Astrocyte of the spinal cord (primary cell): ENCODE data around the gene ZNF442.
"Not testable (repeated sequence)": the region's sequence is repeated elsewhere in the genome, so short reads cannot be mapped to it uniquely, and the experiment has no call there.

Experiments
- DNase-seq: peaks from one replicate; pipeline ENCODE4 v3.0.0; 2011; ENCODE audit warnings: low read depth, low spot score
- H3K4me3 ChIP-seq: 2 replicates; pipeline ENCODE4 v1.5.1; 2011; ENCODE audit warnings: low read depth, mild to moderate bottlenecking, low read length, moderate library complexity
- CTCF ChIP-seq: IDR thresholded peaks from 2 replicates; pipeline ENCODE4 v1.5.1; 2012; ENCODE audit warnings: low read depth, mild to moderate bottlenecking, low read length, inconsistent platforms
- in situ Hi-C: cut with HindIII; loops from 2 replicates; pipeline ENCODE4 v1.10.0; 2017; ENCODE audit warnings: low sequenced_read_pairs

The ZNF442 gene

GRCh38 chr19:12365236-12366162, at the start of gene ZNF442:
ZNF442 (minus strand) TSS chr19:12365683; CDS start chr19:12363631, 2,052 bp downstream.
- in situ Hi-C loops: no loop called here
- peak; percentile 96 for DNase-seq
- TF ChIP-seq CTCF: peak; percentile 83
- peak within 1 kb of the TSS; percentile 80 for H3K4me3 ChIP-seq

GRCh38 chr19:12411893-12412292, 46.4 kb upstream of the ZNF442 start:
- no peak for DNase-seq
- in situ Hi-C loops: no loop called here
- no peak overlapping the region for H3K4me3 ChIP-seq
- TF ChIP-seq CTCF: no peak

GRCh38 chr19:12400633-12401502, 35.4 kb upstream of the ZNF442 start, which contains the start of gene ZNF799:
ZNF799 (minus strand) TSS chr19:12401271; CDS start chr19:12401070, 201 bp downstream.
- peak within 1 kb of the TSS; percentile 78 for H3K4me3 ChIP-seq
- peak; percentile 97 for DNase-seq
- TF ChIP-seq CTCF: peak; percentile 1
- in situ Hi-C loops: no loop called here

DNA sequence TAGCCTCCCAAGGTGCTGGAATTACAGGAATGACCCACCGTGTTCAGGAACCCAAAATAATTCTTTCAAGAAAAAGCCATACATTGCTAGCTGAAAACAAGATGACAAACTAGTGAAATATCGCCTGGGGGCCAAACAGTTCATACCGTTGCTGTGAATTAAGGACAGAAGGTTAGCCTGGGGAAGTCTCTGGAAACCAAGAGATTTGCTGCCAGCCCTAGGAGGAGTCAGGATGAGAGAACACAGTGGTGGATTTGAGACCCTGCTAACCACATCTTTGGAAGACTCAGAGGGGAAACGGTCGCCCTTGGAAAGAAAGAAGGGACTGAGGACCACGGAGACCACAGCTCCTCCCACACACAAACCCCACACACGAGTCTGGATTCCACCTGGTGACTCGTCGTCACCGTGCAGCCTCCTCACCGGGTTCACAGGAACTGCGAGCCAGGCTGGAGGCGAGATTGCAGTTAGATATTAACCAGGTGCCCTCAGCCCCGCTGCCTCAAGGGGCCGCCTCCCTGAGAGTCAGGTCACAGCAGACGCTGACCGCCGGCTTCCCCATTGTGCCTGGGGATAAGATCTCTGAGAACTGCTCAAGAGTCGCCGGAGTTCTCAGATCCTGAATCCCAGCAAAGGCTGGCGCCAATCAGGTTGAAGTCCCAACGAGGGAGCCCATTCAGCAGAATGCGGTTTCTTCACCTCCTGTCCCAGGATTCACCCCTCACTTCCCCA, 34.6 kb upstream of the ZNF442 start:
- peak overlapping the region; percentile 78 for H3K4me3 ChIP-seq
- peak; percentile 5 for DNase-seq
- in situ Hi-C loops: not testable (repeated sequence)

- DNase-seq, in situ Hi-C loops, H3K4me3 ChIP-seq: not testable (repeated sequence)
These were observed 25.7 kb upstream of the ZNF442 start for GRCh38 chr19:12391148-12391547.

DNA sequence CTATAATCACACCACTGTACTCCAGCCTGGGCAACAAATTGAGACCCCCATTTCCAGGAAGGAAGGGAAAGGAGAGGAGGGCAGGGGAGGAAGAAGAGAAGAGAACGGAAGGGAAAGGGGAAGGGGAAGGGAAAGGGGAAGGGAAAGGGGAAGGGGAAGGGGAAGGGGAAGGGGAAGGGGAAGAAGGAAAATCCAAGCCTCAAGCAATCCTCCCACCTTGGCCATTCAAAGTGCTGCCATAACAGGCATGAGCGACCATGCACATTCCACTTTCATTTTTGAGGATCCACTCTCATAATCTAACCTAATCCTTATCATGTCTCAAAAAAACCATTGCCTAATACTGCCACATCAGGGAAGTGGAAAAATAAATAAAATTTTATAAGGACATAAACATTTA, 20.9 kb upstream of the ZNF442 start:
- H3K4me3 ChIP-seq, in situ Hi-C loops, DNase-seq: not testable (repeated sequence)

DNA sequence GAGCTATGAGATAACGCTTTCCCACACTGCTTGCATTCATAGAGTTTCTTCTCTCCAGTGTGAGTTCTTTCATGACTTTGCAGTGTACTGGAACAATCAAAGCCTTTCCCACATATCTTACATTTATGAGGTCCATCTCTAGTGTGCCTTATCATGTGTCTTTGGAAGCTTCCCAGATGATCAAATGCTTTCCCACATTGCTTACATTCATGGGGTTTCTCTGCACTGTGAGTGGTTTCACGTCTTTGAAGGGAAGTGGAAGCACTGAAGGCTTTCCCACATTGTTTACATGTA, 14.9 kb upstream of the ZNF442 start:
- no peak for TF ChIP-seq CTCF
- no peak for DNase-seq
- in situ Hi-C loops: no loop called here

More for the DNA sequence above, 14.9 kb upstream of the ZNF442 start:
- no peak overlapping the region for H3K4me3 ChIP-seq
